D721Med (cell line): ENCODE measurements around the gene UBE2L3.
"Not testable (repeated sequence)": the region's sequence is repeated elsewhere in the genome, so short reads cannot be mapped to it uniquely, and the experiment has no call there.

Experiments used
- DNase-seq: peaks from one replicate; pipeline ENCODE4 v3.0.0; 2011; ENCODE audit warnings: low spot score; ENCODE audit not compliant: insufficient read length
- FAIRE-seq: peaks from 2 replicates; lab custom pipeline; 2011; peaks lifted over from hg19 to GRCh38; lab: Jason Lieb, UNC
- TF ChIP-seq, protein P1 (sequence below): IDR thresholded peaks from 2 replicates; pipeline ENCODE4 v1.5.1; 2012; ENCODE audit warnings: mild to moderate bottlenecking, control low read depth; ENCODE audit not compliant: insufficient read depth; ENCODE audit errors: missing control alignments

Gene UBE2L3

DNA sequence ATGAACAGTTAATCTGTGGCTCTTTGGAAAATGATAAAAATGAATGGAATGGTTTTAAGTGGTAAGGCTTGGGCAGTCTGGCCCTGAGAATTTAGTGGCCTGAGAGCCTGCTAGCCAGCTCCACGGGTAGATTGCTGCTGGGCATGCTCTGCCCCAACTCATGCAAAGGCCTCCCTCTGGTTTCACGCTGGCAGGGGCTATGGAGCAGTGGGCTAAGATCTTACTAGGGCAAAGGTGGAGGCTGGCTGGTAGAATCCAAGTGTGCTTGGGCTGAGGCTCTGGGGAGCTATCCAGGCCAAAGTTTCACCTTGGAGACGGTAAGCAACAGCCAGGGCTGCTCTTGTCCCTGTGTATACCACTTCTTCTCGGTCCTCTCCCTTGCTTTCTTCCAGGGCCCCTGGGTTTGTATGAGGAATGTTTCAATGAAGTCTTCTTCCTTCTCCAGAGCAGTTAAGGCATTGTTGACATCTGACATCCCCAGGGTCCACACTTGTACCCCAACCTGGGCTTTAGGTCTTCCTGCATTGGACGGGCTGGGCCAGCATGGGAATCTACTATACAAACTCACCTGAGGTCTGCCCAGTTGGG, 27.4 kb downstream of the UBE2L3 start:
- FAIRE-seq = no peak
- no peak for DNase-seq
- TF ChIP-seq, protein P1, sequence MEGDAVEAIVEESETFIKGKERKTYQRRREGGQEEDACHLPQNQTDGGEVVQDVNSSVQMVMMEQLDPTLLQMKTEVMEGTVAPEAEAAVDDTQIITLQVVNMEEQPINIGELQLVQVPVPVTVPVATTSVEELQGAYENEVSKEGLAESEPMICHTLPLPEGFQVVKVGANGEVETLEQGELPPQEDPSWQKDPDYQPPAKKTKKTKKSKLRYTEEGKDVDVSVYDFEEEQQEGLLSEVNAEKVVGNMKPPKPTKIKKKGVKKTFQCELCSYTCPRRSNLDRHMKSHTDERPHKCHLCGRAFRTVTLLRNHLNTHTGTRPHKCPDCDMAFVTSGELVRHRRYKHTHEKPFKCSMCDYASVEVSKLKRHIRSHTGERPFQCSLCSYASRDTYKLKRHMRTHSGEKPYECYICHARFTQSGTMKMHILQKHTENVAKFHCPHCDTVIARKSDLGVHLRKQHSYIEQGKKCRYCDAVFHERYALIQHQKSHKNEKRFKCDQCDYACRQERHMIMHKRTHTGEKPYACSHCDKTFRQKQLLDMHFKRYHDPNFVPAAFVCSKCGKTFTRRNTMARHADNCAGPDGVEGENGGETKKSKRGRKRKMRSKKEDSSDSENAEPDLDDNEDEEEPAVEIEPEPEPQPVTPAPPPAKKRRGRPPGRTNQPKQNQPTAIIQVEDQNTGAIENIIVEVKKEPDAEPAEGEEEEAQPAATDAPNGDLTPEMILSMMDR = no peak

DNA sequence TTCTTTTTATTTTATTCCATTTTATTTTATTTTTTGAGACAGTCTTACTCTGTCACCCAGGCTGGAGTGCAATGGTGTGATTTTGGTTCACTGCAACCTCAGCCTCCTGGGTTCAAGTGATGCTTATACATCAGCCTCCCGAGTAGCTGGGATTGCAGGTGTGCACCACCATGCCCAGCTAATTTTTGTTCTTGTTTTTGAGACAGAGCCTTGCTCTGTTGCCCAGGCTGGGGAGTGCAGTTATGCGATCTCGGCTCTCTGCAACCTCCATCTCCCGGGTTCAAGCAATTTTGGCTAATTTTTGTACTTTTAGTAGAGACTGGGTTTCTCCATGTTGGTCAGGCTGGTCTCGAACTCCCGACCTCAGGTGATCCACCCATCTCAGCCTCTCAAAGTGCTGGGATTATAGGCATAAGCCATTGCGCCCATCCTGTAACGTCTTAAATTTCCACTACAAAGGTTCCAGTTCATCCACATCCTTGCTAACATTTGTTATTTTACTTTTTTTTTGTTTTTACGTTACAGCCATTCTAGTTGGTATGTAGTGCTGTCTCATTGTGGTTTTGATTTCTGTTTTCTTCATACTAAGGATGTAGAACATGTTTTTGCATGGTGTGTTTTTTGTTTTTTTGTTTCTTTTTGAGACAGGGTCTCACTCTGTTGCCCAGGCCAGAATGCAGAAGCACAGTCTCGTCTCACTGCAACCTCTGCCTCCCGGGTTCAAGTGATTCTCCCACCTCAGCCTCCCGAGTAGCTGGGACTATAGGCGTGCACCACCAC, 29.0 kb downstream of the UBE2L3 start:
- DNase-seq, FAIRE-seq: not testable (repeated sequence)

DNA sequence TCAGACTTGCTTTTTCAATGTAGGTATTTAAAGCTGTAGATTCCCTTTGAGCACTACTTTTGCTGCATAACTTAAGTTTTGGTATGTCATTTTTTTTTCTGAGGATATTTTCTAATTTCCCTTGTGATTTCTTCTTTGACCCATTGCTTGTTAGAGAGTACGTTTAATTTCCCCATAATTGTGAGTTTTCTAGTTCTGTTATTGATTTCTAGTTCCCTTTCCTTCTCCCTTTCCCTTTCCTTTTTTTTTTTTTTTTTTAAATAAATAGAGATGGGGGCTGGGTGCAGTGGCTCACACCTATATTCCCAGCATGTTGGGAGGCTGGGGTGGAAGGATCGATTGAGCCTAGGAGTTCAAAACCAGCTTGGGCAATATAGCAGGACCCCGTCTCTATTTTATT, 30.8 kb downstream of the UBE2L3 start:
- DNase-seq = no peak
- FAIRE-seq = no peak
- TF ChIP-seq, protein P1 = no peak

GRCh38 chr22:21599053-21599893, 31.8 kb downstream of the UBE2L3 start:
- FAIRE-seq = no peak
- no peak for DNase-seq
- TF ChIP-seq, protein P1 = no peak

GRCh38 chr22:21602579-21602978, 35.1 kb downstream of the UBE2L3 start:
- no peak for DNase-seq
- TF ChIP-seq, protein P1 = no peak
- FAIRE-seq = no peak

GRCh38 chr22:21603973-21604372, 36.5 kb downstream of the UBE2L3 start:
- DNase-seq (no peak), FAIRE-seq (no peak)
- TF ChIP-seq, protein P1 = no peak

- DNase-seq (no peak), FAIRE-seq (no peak)
- TF ChIP-seq, protein P1 = no peak
These were observed 38.5 kb downstream of the UBE2L3 start for GRCh38 chr22:21605887-21606564.
